HL-60 (cell line): ENCODE measurements around the gene MAN1C1.

Source experiments
- DNase-seq, 2 experiments: peaks; one replicate each; pipeline ENCODE4 v3.0.0-alpha.2; 2010 to 2020; ENCODE audit warnings: low read depth in 1 of 2, low spot score in 1 of 2
- H3K27ac ChIP-seq: fragments of 250-450 bp; sonication (Bioruptor Pico); replicated peaks from 2 replicates; pipeline ENCODE4 v1.5.1; 2020; ENCODE audit warnings: mild to moderate bottlenecking, moderate library complexity
- H3K27me3 ChIP-seq: fragments of 250-450 bp; sonication (Bioruptor Pico); 2 replicates; pipeline ENCODE4 v1.5.1; 2021; ENCODE audit warnings: mild to moderate bottlenecking, moderate library complexity; ENCODE audit not compliant: insufficient read depth, poor library complexity, severe bottlenecking
- H3K4me3 ChIP-seq: replicated peaks from 2 replicates; pipeline ENCODE4 v1.5.1; 2011; ENCODE audit warnings: mild to moderate bottlenecking, control low read depth, low read length; ENCODE audit not compliant: insufficient read depth
- CTCF ChIP-seq: IDR thresholded peaks from one replicate; pipeline ENCODE4 v1.5.1; 2011; ENCODE audit warnings: low read length, control low read depth, inconsistent platforms; ENCODE audit not compliant: insufficient read depth
- GABPA ChIP-seq: IDR thresholded peaks from 2 replicates; pipeline ENCODE4 v1.6.1; 2012; ENCODE audit warnings: low read depth
- POLR2AphosphoS5 ChIP-seq: IDR thresholded peaks from 2 replicates; pipeline ENCODE4 v1.6.1; 2012; ENCODE audit warnings: low read depth
- SPI1 ChIP-seq: IDR thresholded peaks from 2 replicates; pipeline ENCODE4 v1.6.1; 2012; ENCODE audit warnings: low read depth, mild to moderate bottlenecking, borderline replicate concordance
- TF ChIP-seq, protein P1 (sequence below): IDR thresholded peaks from 2 replicates; pipeline ENCODE4 v1.6.1; 2012; ENCODE audit warnings: low read depth; ENCODE audit not compliant: insufficient replicate concordance

Gene MAN1C1

GRCh38 chr1:25774921-25775771 lies 158.6 kb downstream of the MAN1C1 start:
- H3K27me3 ChIP-seq = no peaks in the 10 kb centered on the region
- DNase-seq = peak in 1 of 2 experiments; percentile 27
- H3K27ac ChIP-seq = no peak overlapping the region
- no peak overlapping the region for H3K4me3 ChIP-seq
- TF ChIP-seq SPI1 = no peak
- TF ChIP-seq, protein P1, sequence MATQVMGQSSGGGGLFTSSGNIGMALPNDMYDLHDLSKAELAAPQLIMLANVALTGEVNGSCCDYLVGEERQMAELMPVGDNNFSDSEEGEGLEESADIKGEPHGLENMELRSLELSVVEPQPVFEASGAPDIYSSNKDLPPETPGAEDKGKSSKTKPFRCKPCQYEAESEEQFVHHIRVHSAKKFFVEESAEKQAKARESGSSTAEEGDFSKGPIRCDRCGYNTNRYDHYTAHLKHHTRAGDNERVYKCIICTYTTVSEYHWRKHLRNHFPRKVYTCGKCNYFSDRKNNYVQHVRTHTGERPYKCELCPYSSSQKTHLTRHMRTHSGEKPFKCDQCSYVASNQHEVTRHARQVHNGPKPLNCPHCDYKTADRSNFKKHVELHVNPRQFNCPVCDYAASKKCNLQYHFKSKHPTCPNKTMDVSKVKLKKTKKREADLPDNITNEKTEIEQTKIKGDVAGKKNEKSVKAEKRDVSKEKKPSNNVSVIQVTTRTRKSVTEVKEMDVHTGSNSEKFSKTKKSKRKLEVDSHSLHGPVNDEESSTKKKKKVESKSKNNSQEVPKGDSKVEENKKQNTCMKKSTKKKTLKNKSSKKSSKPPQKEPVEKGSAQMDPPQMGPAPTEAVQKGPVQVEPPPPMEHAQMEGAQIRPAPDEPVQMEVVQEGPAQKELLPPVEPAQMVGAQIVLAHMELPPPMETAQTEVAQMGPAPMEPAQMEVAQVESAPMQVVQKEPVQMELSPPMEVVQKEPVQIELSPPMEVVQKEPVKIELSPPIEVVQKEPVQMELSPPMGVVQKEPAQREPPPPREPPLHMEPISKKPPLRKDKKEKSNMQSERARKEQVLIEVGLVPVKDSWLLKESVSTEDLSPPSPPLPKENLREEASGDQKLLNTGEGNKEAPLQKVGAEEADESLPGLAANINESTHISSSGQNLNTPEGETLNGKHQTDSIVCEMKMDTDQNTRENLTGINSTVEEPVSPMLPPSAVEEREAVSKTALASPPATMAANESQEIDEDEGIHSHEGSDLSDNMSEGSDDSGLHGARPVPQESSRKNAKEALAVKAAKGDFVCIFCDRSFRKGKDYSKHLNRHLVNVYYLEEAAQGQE = no peak

DNA sequence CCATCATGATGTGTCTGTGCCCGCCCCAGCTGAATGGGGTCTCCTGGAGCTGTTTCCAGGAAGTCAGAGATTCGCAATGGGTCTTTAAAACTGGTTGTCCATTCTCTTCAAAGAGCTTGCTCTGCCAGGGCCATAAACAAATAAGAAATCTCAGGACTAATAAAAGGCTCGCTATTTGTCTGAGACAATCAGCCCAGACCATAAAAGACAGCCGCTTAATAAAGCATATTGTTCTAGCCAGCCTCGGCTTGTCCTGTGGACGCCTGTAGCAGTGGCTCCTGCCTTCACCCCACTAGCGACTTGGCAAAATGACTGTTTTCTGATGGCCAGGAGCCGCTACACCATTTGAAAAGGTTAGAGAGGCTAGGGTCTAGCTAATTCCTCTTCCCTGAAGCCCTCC lies 162.8 kb downstream of the MAN1C1 start:
- no peak for DNase-seq
- Histone ChIP-seq H3K27me3 (no peaks in the 10 kb centered on the region), H3K4me3 (no peak overlapping the region), H3K27ac (no peak overlapping the region)
- TF ChIP-seq CTCF (no peak), SPI1 (no peak), GABPA (no peak), POLR2AphosphoS5 (no peak)
- TF ChIP-seq, protein P1 = no peak

- no peak for DNase-seq
- no peaks in the 10 kb centered on the region for H3K27me3 ChIP-seq
- no peak overlapping the region for H3K27ac ChIP-seq
- H3K4me3 ChIP-seq = no peak overlapping the region
- TF ChIP-seq POLR2AphosphoS5 = no peak
- TF ChIP-seq CTCF = no peak
- no peak for TF ChIP-seq GABPA
- TF ChIP-seq, protein P1 = no peak
- no peak for TF ChIP-seq SPI1
Measured at GRCh38 chr1:25779894-25780293, 163.3 kb downstream of the MAN1C1 start.
